Stimulated activated CD8-positive, alpha-beta memory T cell treated with anti-CD3 and anti-CD28 coated beads, Interleukin-4, amount 100 ng/mL, for 48 hours (primary cell): ENCODE measurements around the gene CTRB2.
"Not testable (repeated sequence)": the region's sequence is repeated elsewhere in the genome, so short reads cannot be mapped to it uniquely, and the experiment has no call there.

ENCODE experiments used
- DNase-seq: peaks from one replicate; pipeline ENCODE4 v3.0.0-alpha.2; 2020

CTRB2 gene

GRCh38 chr16:75206749-75207451 lies at the start of gene CTRB2:
Gene CTRB2, minus strand, starts transcription at chr16:75207161. Its CDS starts 20 bp downstream, at chr16:75207141.
- no peak for DNase-seq

- no peak for DNase-seq
Observed at GRCh38 chr16:75256059-75256571, 49.2 kb upstream of the CTRB2 start.

- no peak for DNase-seq
Observed at GRCh38 chr16:75254359-75254837, 47.4 kb upstream of the CTRB2 start.

GRCh38 chr16:75252946-75253911 lies 46.3 kb upstream of the CTRB2 start:
- no peak for DNase-seq

GRCh38 chr16:75252049-75252864 lies 45.3 kb upstream of the CTRB2 start:
- DNase-seq: no peak

- peak; percentile 44 for DNase-seq
Observed at GRCh38 chr16:75251280-75252048, 44.5 kb upstream of the CTRB2 start, which contains the start of gene BCAR1. Gene BCAR1, minus strand, starts transcription at chr16:75251624. Its CDS starts 142 bp downstream, at chr16:75251482.

GRCh38 chr16:75250809-75251279 lies 43.9 kb upstream of the CTRB2 start:
- DNase-seq: no peak

- DNase-seq: no peak
Observed at GRCh38 chr16:75250089-75250808, 43.3 kb upstream of the CTRB2 start.

GRCh38 chr16:75249441-75249840 lies 42.5 kb upstream of the CTRB2 start:
- DNase-seq: no peak

- DNase-seq: no peak
Observed at GRCh38 chr16:75248536-75249380, 41.8 kb upstream of the CTRB2 start.

GRCh38 chr16:75248142-75248535 lies 41.2 kb upstream of the CTRB2 start:
- no peak for DNase-seq

GRCh38 chr16:75247249-75247648 lies 40.3 kb upstream of the CTRB2 start:
- no peak for DNase-seq

GRCh38 chr16:75246504-75247205 lies 39.7 kb upstream of the CTRB2 start:
- no peak for DNase-seq

GRCh38 chr16:75244844-75245758 lies 38.1 kb upstream of the CTRB2 start:
- no peak for DNase-seq

GRCh38 chr16:75244225-75244809 lies 37.4 kb upstream of the CTRB2 start:
- no peak for DNase-seq

GRCh38 chr16:75243667-75244224 lies 36.8 kb upstream of the CTRB2 start:
- no peak for DNase-seq

GRCh38 chr16:75242436-75243078 lies 35.6 kb upstream of the CTRB2 start:
- DNase-seq: not testable (repeated sequence)
